HCT116 (cell line): ENCODE measurements around the gene GPC5. TPM values are rescaled to one million over a fixed set of nuclear protein-coding genes. Genes with fewer than 3 reads are reported as not detected.

Experiments
- ATAC-seq: fragments of 200-7000 bp; cut with Tn5 transposase; 2 replicates; pipeline ENCODE4 v1.9.1; 2020; ENCODE audit warnings: mild to moderate bottlenecking, moderate library complexity
- BruUV-seq: library from RNA; stranded (reverse); fragments of 400-500 nt; replicated peaks from 2 replicates; lab custom pipeline; 2021; lab: Mats Ljungman, UMichigan
- CTCF ChIA-PET: fragments of 300-600 bp; sonication (Branson Sonifier 250); formaldehyde crosslinking; loops from one replicate; lab custom pipeline; 2021; ENCODE audit warnings: antibody characterized with exemption; lab: Charles Lee
- POLR2A ChIA-PET: fragments of 300-600, 350-600 bp; sonication (Branson Sonifier 250); formaldehyde crosslinking; loops from one replicate; lab custom pipeline; 2021; ENCODE audit warnings: antibody characterized with exemption; lab: Charles Lee
- RAD21 ChIA-PET, 2 experiments: fragments of 300-600 bp; sonication (Branson Sonifier 250); formaldehyde crosslinking; loops; one replicate each; lab custom pipeline; 2023; ENCODE audit warnings: low total read pairs in 2 of 2; ENCODE audit not compliant: uncharacterized antibody in 2 of 2, unreplicated experiment in 2 of 2, low non-redundant PET in 1 of 2; lab: Charles Lee
- DNase-seq: peaks from one replicate; pipeline ENCODE4 v3.0.0-alpha.2; 2010; ENCODE audit warnings: low read depth, low spot score
- H2AFZ ChIP-seq: fragments of 200-600 bp; shearing (Covaris generic), sonication (generic); 2 replicates; pipeline ENCODE4 v1.6.1; 2017; ENCODE audit warnings: low read depth, mixed run types, mixed read lengths, antibody characterized with exemption, low read length; ENCODE audit not compliant: poor library complexity, severe bottlenecking
- H3K27ac ChIP-seq: 2 replicates; pipeline ENCODE4 v1.5.1; 2012; ENCODE audit warnings: low read depth, low read length
- H3K27me3 ChIP-seq: fragments of 200-600 bp; sonication (generic); 2 replicates; pipeline ENCODE4 v1.6.1; 2016; ENCODE audit warnings: mixed run types, low read length, mixed read lengths; ENCODE audit not compliant: insufficient read depth
- H3K36me3 ChIP-seq, 2 experiments: fragments of 200-500 bp in 1 of 2; fragments of 200-600 bp in 1 of 2; sonication (Bioruptor generic) in 1 of 2; sonication (generic) in 1 of 2; 2 replicates each; pipeline versions ENCODE4 v1.5.1 to v1.6.1; 2014 to 2016; ENCODE audit warnings: low read length in 2 of 2, inconsistent platforms in 1 of 2, mixed read lengths in 1 of 2, mixed run types in 1 of 2; ENCODE audit not compliant: insufficient read depth in 2 of 2, control insufficient read depth in 1 of 2
- H3K4me1 ChIP-seq, 2 experiments: fragments of 200-600 bp in 1 of 2; sonication (generic) in 1 of 2; 2 replicates each; pipeline versions ENCODE4 v1.5.1 to v1.6.1; 2012 to 2017; ENCODE audit warnings: low read length in 2 of 2, inconsistent platforms in 1 of 2, mild to moderate bottlenecking in 1 of 2, mixed read lengths in 1 of 2, mixed run types in 1 of 2, moderate library complexity in 1 of 2; ENCODE audit not compliant: insufficient read depth in 2 of 2, control insufficient read depth in 1 of 2
- H3K4me2 ChIP-seq: fragments of 200-600 bp; sonication (generic); 2 replicates; pipeline ENCODE4 v1.6.1; 2017; ENCODE audit warnings: mixed run types, low read length, mixed read lengths
- H3K4me3 ChIP-seq, 2 experiments: fragments of 200-600 bp in 1 of 2; sonication (generic) in 1 of 2; replicated peaks in 1 of 2; 2 replicates each; pipeline ENCODE4 v1.5.1; 2011 to 2016; ENCODE audit warnings: low read length in 2 of 2, control low read depth in 1 of 2, low read depth in 1 of 2, mild to moderate bottlenecking in 1 of 2, mixed read lengths in 1 of 2, mixed run types in 1 of 2
- H3K79me2 ChIP-seq: fragments of 200-600 bp; sonication (generic); 2 replicates; pipeline ENCODE4 v1.6.1; 2017; ENCODE audit warnings: mild to moderate bottlenecking, mixed run types, low read length, moderate library complexity, mixed read lengths; ENCODE audit not compliant: insufficient read depth
- H3K9ac ChIP-seq: fragments of 200-600 bp; sonication (generic); 2 replicates; pipeline ENCODE4 v1.6.1; 2016; ENCODE audit warnings: low read length, mixed read lengths
- H3K9me2 ChIP-seq: fragments of 200-600 bp; sonication (generic), shearing (Covaris generic); 2 replicates; pipeline ENCODE4 v1.6.1; 2017; ENCODE audit warnings: mixed run types, mild to moderate bottlenecking, moderate library complexity; ENCODE audit not compliant: insufficient read depth
- H3K9me3 ChIP-seq, 2 experiments: fragments of 200-500 bp in 1 of 2; fragments of 200-600 bp in 1 of 2; sonication (Bioruptor generic) in 1 of 2; sonication (generic) in 1 of 2; 2 replicates each; pipeline ENCODE4 v1.6.1; 2014 to 2017; ENCODE audit warnings: low read length in 2 of 2, mixed read lengths in 2 of 2, inconsistent platforms in 1 of 2, low read depth in 1 of 2, mild to moderate bottlenecking in 1 of 2, mixed run types in 1 of 2, moderate library complexity in 1 of 2; ENCODE audit not compliant: control insufficient read depth in 1 of 2, insufficient read depth in 1 of 2
- H4K20me1 ChIP-seq: fragments of 200-600 bp; sonication (generic), shearing (Covaris generic); 2 replicates; pipeline ENCODE4 v1.6.1; 2017; ENCODE audit warnings: mixed run types, mild to moderate bottlenecking, moderate library complexity; ENCODE audit not compliant: insufficient read depth
- CBX3 ChIP-seq: IDR thresholded peaks from 2 replicates; pipeline ENCODE4 v1.6.1; 2012; ENCODE audit warnings: low read depth
- CEBPB ChIP-seq: IDR thresholded peaks from 2 replicates; pipeline ENCODE4 v1.6.1; 2012; ENCODE audit warnings: low read depth
- CTCF ChIP-seq, 3 experiments: fragments of 200-600 bp in 1 of 3; sonication (generic) in 1 of 3; IDR thresholded peaks in 2 of 3; conservative IDR thresholded peaks in 1 of 3; 2 replicates each; pipeline ENCODE4 v1.5.1; 2012 to 2017; ENCODE audit warnings: low read depth in 2 of 3, low read length in 2 of 3, antibody characterized with exemption in 1 of 3, borderline replicate concordance in 1 of 3, control low read depth in 1 of 3, mild to moderate bottlenecking in 1 of 3, mixed read lengths in 1 of 3, mixed run types in 1 of 3, moderate library complexity in 1 of 3; ENCODE audit not compliant: insufficient read depth in 1 of 3
- EGR1 ChIP-seq: IDR thresholded peaks from 2 replicates; pipeline ENCODE4 v1.6.1; 2012; ENCODE audit warnings: low read depth
- ELF1 ChIP-seq: IDR thresholded peaks from 2 replicates; pipeline ENCODE4 v1.6.1; 2012; ENCODE audit warnings: low read depth, borderline replicate concordance
- EZH2 ChIP-seq: fragments of 200-600 bp; sonication (generic); IDR thresholded peaks from 2 replicates; pipeline ENCODE4 v1.6.1; 2017; ENCODE audit warnings: antibody characterized with exemption, mixed run types
- EZH2phosphoT487 ChIP-seq: fragments of 200-600 bp; IDR thresholded peaks from 2 replicates; pipeline ENCODE4 v1.6.1; 2018; ENCODE audit warnings: antibody characterized with exemption, borderline replicate concordance
- FOSL1 ChIP-seq: IDR thresholded peaks from 2 replicates; pipeline ENCODE4 v1.6.1; 2012; ENCODE audit warnings: low read depth
- JUND ChIP-seq: IDR thresholded peaks from 2 replicates; pipeline ENCODE4 v1.6.1; 2012
- POLR2AphosphoS5 ChIP-seq: IDR thresholded peaks from 2 replicates; pipeline ENCODE4 v1.6.1; 2011; ENCODE audit warnings: mild to moderate bottlenecking, low read depth, low read length, moderate library complexity
- RAD21 ChIP-seq: IDR thresholded peaks from 2 replicates; pipeline ENCODE4 v1.6.1; 2012; ENCODE audit warnings: low read depth, mild to moderate bottlenecking
- REST ChIP-seq: IDR thresholded peaks from 2 replicates; pipeline ENCODE4 v1.6.1; 2012; ENCODE audit warnings: low read depth
- SIN3A ChIP-seq: IDR thresholded peaks from 2 replicates; pipeline ENCODE4 v1.6.1; 2012; ENCODE audit warnings: low read depth
- SP1 ChIP-seq: IDR thresholded peaks from 2 replicates; pipeline ENCODE4 v1.6.1; 2012; ENCODE audit warnings: low read depth
- SRF ChIP-seq: IDR thresholded peaks from 2 replicates; pipeline ENCODE4 v1.6.1; 2012; ENCODE audit warnings: low read depth
- TCF7L2 ChIP-seq: IDR thresholded peaks from 2 replicates; pipeline ENCODE4 v1.7.0; 2011; ENCODE audit warnings: borderline replicate concordance, inconsistent platforms; ENCODE audit not compliant: insufficient read depth, insufficient read length; ENCODE audit errors: extremely low read depth
- YY1 ChIP-seq: IDR thresholded peaks from 2 replicates; pipeline ENCODE4 v1.6.1; 2011; ENCODE audit warnings: low read length, low read depth, moderate library complexity, mild to moderate bottlenecking; ENCODE audit not compliant: insufficient replicate concordance; ENCODE audit errors: extremely low read depth
- ZBTB33 ChIP-seq: IDR thresholded peaks from 2 replicates; pipeline ENCODE4 v1.6.1; 2011; ENCODE audit warnings: mild to moderate bottlenecking, low read length, moderate library complexity; ENCODE audit not compliant: insufficient replicate concordance; ENCODE audit errors: extremely low read depth
- ZFX ChIP-seq: fragments of 450-650 bp; IDR thresholded peaks from 2 replicates; pipeline ENCODE4 v1.6.1; 2017
- intact Hi-C: fragments of 100-400 bp; cut with micrococcal nuclease; formaldehyde crosslinking; loops from 2 replicates; pipeline ENCODE4 v1.10.0; 2022
- total RNA-seq: library from RNA; stranded (reverse); gene quantifications from one replicate; pipeline ENCODE4 v1.2.1, GENCODE V29; 2021; ENCODE audit not compliant: unreplicated experiment
- TF ChIP-seq, protein P1 (sequence below): IDR thresholded peaks from 2 replicates; pipeline ENCODE4 v1.6.1; 2012

Gene GPC5
- total RNA-seq, 1 experiment from 2014 or later: not detected

- H2AFZ ChIP-seq: no peak overlapping the region
- no TSS peak for BruUV-seq
- POLR2A ChIA-PET: no interaction called here
- H3K9me3 ChIP-seq: peaks cover 16 to 24% of the 10 kb centered on the region in 2 experiments; a peak in 2 of 4 replicates
- H3K4me3 ChIP-seq: no peak overlapping the region
- CTCF ChIA-PET: no interaction called here
- H3K79me2 ChIP-seq: no peaks in the 10 kb centered on the region
- intact Hi-C loops: no loop called here
- RAD21 ChIA-PET: no interaction called here
- TF ChIP-seq, protein P1, sequence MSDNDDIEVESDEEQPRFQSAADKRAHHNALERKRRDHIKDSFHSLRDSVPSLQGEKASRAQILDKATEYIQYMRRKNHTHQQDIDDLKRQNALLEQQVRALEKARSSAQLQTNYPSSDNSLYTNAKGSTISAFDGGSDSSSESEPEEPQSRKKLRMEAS: no peak
- TF ChIP-seq ZBTB33: no peak
- TF ChIP-seq SIN3A: no peak
- no peak for TF ChIP-seq CEBPB
- no peak for TF ChIP-seq CTCF (IDR thresholded peaks at IDR 0.05 in 2 of 3, conservative IDR thresholded peaks at IDR 0.05 in 1 of 3; ENCODE audit: borderline replicate concordance in 1 of 3, insufficient read depth in 1 of 3, low read depth in 2 of 3, low read length in 2 of 3)
- no peak for TF ChIP-seq EZH2phosphoT487
- no peak for TF ChIP-seq CBX3
- TF ChIP-seq EZH2: no peak
- no peak for TF ChIP-seq SRF
- TF ChIP-seq EGR1: no peak
- no peak for TF ChIP-seq SP1
- TF ChIP-seq RAD21: no peak
- TF ChIP-seq ELF1: no peak
- no peak for TF ChIP-seq TCF7L2
- TF ChIP-seq YY1: no peak
- TF ChIP-seq REST: no peak
- no peak for TF ChIP-seq POLR2AphosphoS5
- TF ChIP-seq JUND: no peak
- TF ChIP-seq ZFX: no peak
- TF ChIP-seq FOSL1: no peak
- no peak overlapping the region for H3K9ac ChIP-seq
- no peaks in the 10 kb centered on the region for H3K27me3 ChIP-seq
- no peak overlapping the region for H3K4me2 ChIP-seq
- no peak overlapping the region for H3K27ac ChIP-seq
- H3K9me2 ChIP-seq: no peaks in the 10 kb centered on the region
- no peaks in the 10 kb centered on the region for H4K20me1 ChIP-seq
- H3K4me1 ChIP-seq: no peaks in the 10 kb centered on the region
- no peaks in the 10 kb centered on the region for H3K36me3 ChIP-seq
- ATAC-seq (no peak), DNase-seq (no peak)
Measured at GRCh38 chr13:92365904-92366303, 967.5 kb downstream of the GPC5 start.
